Stimulated activated CD4-positive, alpha-beta T cell treated with anti-CD3 and anti-CD28 coated beads, Interleukin-1b, Interleukin-23, amount 100 ng/mL, for 24 hours (primary cell): ENCODE measurements around the gene TRIM9.

Source experiments
- DNase-seq, 4 experiments: peaks; one replicate each; pipeline ENCODE4 v3.0.0-alpha.2; 2020; ENCODE audit warnings: low read depth in 4 of 4, low spot score in 1 of 4

Gene TRIM9

GRCh38 chr14:51058382-51058781 is 36.5 kb downstream of the TRIM9 start:
- DNase-seq = no peak

DNA sequence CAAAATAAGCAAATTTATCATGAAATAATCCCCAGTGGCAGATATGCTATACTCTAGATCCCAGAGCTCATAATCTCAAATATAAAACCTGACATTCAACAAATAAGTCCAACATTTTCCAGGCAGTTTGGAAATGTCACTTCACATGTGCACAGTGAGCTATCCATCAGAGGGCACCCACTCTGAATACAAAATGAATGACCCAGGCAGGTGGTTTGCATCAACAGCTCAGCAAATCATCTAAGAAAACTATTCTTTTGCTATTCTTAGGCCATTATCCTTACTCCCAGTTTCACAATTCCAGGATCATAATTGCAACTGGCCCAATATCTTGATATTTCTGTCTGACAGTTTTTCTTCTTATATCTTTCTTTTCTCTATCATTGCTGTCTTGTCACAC is 38.5 kb downstream of the TRIM9 start:
- no peak for DNase-seq

DNA sequence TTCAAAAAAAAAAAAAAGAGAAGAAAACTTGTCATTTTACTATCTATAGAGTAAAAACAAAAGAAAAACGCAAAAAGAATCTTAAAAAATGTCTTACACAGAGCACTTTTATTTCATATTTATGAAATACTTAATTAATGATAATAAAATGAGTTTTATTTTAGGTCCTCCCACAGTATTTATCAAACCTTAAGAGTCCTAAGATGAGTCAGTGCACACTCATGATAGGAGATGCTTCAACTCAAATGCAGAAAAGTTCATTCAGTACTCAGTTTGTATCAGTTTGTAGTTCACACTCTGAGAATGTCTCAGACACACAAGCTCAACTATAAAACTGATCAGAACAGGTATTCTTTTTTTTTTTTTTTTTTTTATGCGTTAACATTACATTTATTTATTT is 41.7 kb downstream of the TRIM9 start:
- no peak for DNase-seq

DNA sequence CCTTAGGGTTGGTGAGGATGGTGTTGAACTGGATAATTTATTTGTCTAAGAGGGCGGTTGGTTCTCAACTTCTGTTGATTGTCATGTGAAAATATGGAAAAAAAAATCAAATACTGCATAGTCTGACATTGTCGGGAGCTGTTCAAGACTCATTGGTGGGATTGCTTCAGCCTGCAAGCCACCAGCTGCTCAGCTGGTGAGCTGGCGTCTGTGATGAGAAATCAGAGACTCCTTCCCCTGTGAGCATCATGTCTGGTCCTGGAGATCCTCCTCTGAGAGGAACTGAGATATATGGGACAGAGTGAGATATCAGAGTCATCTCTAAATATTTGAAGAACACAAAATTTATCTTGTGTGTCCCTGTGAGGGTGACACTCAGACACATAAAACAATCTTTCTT is 49.9 kb downstream of the TRIM9 start:
- DNase-seq = no peak

DNA sequence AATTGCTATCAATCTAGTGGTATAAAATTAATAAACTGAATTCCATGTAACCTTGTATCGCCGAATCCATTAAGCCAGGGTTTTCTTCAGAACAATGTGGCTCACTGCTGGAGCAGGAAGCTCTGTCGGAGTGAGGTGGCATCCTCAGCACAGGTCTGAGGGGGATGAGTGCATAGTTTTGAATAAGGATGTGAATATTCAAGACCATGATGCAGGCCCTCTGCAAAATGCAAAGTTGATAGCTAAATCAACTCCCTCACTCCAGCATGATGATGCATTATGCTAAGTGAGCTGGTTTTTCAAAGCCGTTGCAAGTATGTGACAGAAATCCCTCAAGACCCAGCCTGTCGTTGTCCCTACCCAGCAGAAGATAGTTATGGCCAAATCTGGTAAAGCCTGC is 53.0 kb downstream of the TRIM9 start:
- no peak for DNase-seq

GRCh38 chr14:51041108-51041531 is 53.8 kb downstream of the TRIM9 start:
- DNase-seq = no peak

- no peak for DNase-seq
These were observed 55.7 kb downstream of the TRIM9 start for GRCh38 chr14:51039252-51039651.

DNA sequence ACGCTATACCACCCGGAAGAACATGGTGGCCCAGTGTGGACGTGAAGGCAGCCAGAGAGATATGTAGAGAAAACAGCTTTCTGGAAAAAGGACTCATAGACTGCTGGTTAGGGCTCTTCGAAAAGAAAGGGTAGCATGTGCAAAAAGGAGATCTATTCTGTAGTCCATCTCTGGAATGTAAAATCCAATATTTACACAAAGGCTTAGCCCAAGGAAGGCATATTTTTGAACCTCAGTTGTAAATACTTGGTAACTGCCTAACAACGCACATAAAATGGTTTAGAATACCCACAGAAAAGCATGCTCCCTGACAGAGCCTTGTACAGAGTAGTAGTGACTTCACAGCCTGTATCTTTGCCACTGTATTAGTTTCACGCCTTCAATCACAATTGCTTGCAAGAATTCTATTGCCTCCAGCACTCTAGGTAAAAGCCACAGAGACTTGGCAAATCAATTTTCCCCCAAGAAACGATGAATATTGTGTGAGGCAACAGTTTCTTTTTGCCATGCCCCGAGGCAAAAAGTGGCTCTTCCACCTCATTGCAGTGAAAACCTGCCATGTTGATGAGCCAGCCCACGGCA is 59.2 kb downstream of the TRIM9 start:
- no peak for DNase-seq

DNA sequence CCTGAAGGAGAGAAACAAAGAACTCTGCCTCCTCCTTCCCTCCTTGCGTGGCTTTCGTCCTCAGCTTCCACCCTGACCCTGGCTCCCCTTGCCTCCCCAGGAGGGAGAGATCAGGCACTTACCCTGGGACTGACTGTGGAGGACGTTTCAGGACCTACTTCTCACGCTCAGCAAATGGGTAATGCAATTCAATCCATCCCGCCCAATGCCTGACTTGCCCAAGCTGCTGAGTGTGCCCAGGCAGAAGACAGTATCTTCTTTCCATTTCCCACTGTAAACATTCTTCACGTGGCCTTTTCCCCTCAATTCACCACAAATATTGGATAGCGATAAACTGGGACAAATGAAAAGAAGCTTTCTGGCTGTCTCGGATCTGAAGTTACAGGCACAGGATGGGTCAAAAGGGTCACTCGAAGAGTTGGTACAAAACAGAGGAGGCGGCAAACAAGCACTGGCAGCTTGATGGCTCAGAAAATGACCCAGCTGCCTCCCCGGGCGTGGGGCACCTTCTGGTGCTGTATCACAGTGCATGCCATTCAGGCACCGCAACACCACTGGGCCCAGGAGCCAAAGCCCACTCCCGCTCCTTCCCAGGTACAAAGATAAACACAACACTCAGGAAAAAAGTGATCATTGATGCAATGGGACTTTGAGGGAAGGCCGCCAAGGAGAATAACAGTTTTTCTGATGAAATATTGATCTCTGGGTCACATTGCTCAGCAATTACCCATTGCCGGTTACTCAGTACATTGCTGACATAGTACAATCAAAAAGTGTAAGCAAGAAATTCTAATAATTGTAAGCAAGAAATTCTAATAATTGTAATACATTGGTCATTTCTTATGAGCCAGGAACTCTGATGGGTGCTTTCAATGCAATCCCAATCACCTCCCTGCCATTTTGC is 65.8 kb downstream of the TRIM9 start:
- DNase-seq = no peak

DNA sequence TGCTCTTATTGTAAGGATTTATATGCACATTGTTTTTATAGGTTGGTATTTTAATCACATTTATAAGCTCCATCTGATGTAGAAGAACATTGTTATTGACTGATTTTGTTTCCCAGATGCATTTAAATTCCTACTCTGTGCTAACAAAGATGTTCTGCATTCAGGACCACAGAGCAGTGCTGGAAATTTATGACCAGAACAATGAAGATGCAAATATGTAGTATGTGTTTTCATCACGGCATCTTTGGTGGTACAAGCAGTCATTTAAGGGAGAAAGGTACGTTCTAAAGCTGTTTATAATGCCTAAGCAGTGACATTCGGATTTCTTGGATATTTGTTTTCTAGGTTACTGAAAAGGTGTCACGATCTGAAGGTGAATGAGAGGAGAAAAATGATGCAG is 66.5 kb downstream of the TRIM9 start:
- DNase-seq = no peak

GRCh38 chr14:51024377-51024776 is 70.5 kb downstream of the TRIM9 start:
- no peak for DNase-seq

DNA sequence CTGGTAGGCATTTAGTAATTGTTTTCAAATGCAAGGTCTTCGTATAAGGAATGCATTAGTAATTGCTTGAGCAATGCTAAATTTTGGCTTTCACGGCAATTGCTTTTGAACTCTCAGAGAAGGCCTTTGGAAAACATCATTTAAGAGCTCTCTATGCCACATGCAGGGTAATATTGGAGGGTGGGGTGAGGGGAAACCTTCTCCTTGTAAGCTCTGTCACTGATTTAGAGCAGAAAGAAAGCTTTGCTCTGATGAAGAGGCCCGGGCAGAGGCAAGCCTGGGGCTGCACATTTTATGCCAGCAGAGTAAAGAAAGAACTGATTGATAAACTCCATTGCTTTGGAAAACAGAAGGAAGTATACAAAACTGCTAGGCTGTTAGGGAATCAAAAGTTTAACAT is 70.9 kb downstream of the TRIM9 start:
- no peak for DNase-seq

DNA sequence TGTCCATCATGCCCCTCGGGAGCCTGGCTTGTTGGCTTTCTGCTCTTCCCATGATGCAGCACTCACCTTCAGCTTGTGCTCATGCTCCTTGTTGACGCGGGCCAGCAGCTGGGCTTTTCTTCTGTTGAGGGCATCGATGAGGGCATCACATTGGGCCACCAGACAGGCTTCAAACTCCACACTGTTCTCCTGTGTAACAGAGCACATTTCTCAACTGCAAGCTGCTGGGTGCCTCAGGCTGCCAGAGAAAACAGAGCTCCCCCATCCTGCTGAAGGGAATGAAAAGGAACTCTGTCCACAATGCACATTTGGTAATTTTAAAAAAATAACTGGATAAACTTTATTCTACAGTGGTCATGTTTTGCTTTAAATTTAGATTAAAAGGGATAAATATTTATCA is 72.1 kb downstream of the TRIM9 start:
- no peak for DNase-seq

DNA sequence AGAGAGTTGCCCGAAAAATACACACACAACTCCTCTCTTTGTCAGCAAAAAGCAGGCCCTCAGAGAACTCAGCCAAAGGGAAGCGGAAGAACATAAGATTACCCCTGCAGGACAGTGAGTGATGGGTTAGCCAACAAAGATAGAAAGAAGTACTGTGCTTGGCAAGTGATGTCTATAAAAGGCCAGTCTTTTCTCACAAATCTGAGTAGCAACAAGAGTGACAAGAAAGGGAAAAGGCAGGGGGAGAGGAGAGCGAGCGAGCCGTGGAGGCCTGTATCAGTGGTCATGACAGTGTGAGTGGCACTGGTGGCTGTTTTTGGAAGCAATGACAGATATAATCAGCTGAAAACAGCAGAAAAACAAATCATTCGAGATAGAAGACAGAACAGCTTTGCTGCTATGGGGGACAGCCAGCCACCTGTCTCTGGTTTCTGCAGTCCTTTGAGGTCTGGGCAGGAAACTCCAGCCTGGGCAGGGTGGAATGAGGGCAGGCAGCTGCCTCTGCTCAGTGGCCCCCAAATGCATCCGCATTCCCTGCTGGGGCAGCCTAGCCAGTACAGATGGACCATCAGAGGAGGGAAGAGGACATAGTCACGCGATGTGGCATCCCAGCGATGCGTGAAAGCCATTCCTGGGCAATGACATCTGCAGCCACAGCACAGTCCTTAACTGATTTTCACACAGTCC is 74.7 kb downstream of the TRIM9 start:
- no peak for DNase-seq

DNA sequence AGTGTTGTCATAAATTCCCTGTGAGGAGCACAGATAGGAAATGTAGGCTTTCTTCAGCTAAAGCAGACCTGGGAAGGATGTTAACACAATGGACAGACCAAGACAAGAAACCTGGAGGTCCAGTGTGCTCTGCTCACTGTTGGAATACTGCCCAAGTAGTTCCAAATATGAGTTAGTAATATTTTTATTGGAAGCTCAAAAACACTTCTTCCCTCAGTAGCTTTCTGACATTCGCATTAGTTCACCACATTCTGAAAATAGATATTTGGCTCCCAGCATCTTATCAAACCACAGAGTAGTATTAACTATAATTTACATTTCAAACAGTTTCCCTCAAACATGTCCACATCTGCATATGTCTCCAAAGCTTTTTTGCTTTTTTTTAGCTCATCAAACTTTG is 75.8 kb downstream of the TRIM9 start:
- no peak for DNase-seq

GRCh38 chr14:51018521-51018920 is 76.4 kb downstream of the TRIM9 start:
- DNase-seq = no peak

DNA sequence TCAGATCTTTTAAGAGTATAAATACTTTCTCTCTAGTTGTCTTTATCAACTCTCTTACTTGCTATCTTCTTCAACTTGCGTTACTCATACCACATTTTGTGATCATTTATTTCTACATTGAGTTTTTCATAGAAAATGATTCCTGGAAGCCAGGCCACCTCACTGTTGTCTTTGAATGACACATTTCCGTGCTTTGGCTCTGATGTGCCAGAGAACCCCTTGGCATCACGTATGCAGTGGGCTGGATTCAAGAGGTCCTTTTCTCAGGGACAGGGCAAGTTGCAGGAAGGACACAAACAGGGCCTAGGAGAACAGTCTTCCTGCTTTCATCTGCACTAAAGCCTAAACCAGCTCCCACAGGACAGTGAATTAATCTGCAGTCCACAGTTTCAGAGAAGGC is 80.3 kb downstream of the TRIM9 start:
- no peak for DNase-seq

- no peak for DNase-seq
These were observed 80.8 kb downstream of the TRIM9 start for GRCh38 chr14:51014086-51014485.

DNA sequence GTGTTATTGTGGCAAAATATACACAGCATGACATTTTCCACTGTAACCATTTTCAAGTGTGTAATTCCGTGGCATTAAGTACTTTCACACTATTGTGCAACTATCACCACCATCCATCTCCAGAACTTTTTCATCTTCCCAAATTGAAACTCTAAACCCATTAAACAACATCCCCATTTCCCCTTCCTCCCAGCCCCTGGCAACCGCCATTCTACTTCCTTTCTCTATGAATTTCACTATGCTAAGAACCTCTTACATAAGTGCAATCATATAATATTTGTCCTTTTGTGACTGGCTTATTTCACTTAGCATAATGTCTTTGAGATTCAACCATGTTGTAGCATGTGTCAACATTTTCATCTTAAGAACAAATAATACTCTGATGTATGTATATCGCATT is 82.8 kb downstream of the TRIM9 start:
- DNase-seq = no peak

- DNase-seq = no peak
These were observed 86.5 kb downstream of the TRIM9 start for GRCh38 chr14:51008446-51008845.

- no peak for DNase-seq
These were observed 88.1 kb downstream of the TRIM9 start for GRCh38 chr14:51006781-51007211.

- DNase-seq = no peak
These were observed 88.6 kb downstream of the TRIM9 start for GRCh38 chr14:51006324-51006723.
